ENCODE data around the gene PTMA.
"Not testable (repeated sequence)": the region's sequence is repeated elsewhere in the genome, so short reads cannot be mapped to it uniquely, and the experiment has no call there.

Gene PTMA

DNA sequence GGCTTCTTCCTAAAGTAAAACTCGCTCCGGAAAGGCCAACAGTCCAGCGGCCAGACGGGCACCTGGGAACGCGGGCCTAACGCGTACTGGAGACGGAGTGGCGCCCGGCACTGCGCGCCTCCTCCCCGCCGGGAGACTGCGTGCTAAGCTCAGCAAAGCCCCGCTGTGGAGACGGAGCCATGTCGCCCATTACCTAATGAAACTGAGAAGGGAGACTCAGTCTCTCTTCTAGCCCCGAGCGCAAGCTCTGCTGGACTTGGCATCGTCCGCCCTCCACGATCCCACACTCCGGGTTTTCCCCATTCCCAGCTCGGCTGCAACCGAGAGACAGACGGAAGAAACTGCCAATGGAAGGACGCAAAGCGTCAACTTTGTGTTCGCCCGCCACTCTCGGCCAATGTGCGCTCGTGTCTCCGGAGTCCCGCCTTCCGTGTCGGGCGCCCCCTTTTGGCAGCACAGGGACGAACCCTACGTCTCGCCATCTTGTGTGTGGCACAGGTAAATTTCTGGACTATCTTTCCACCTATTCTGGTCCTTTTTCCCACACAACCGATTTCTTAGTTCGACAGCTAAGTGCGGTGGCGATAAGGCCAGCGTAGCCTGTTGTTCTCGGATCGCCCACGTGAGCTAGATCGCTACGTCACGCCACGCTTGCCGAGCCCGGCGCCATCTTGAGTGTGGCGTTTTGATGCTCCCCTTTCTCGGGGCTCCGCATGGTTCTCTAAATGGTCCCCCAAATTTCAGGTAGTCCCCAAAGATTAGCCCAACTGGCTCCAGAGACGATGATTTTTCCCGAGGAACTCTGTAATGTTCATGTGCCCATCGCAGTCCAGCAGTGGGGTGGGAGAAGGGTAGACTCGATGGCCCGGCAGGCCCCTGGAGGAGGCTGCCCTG is 1.3 kb upstream of the PTMA start:
- Histone ChIP-seq H3K4me3 (ENCODE audit: low read length) (peak overlapping the region; percentile 92), H3K36me3 (ENCODE audit: control insufficient read depth, insufficient read depth, low read length, severe bottlenecking) (peaks cover 7% of the 10 kb centered on the region), H3K9ac (ENCODE audit: low read length) (peak overlapping the region; percentile 98), H3K9me3 (ENCODE audit: control insufficient read depth, low read length) (no peaks in the 10 kb centered on the region), H3K4me1 (ENCODE audit: control insufficient read depth, insufficient read depth, low read length) (peaks cover 21% of the 10 kb centered on the region), H3K27me3 (replicated peaks; ENCODE audit: control insufficient read depth, insufficient read depth, low read length) (no peaks in the 10 kb centered on the region)
- peak; percentile 98 for DNase-seq (ENCODE audit: low read depth)

GRCh38 chr2:231707625-231707926 is 749 bp upstream of the PTMA start:
- no peaks in the 10 kb centered on the region for H3K9me3 ChIP-seq (ENCODE audit: control insufficient read depth, low read length)
- H3K27me3 ChIP-seq (replicated peaks; ENCODE audit: control insufficient read depth, insufficient read depth, low read length) = no peaks in the 10 kb centered on the region
- peaks cover 13% of the 10 kb centered on the region for H3K36me3 ChIP-seq (ENCODE audit: control insufficient read depth, insufficient read depth, low read length, severe bottlenecking)
- peak overlapping the region; percentile 98 for H3K9ac ChIP-seq (ENCODE audit: low read length)
- DNase-seq (ENCODE audit: low read depth) = peak; percentile 52
- H3K4me1 ChIP-seq (ENCODE audit: control insufficient read depth, insufficient read depth, low read length) = peaks cover 22% of the 10 kb centered on the region
- peak overlapping the region; percentile 92 for H3K4me3 ChIP-seq (ENCODE audit: low read length)

- peaks cover 17% of the 10 kb centered on the region for H3K36me3 ChIP-seq (ENCODE audit: control insufficient read depth, insufficient read depth, low read length, severe bottlenecking)
- H3K9me3 ChIP-seq (ENCODE audit: control insufficient read depth, low read length) = no peaks in the 10 kb centered on the region
- peaks cover 29% of the 10 kb centered on the region for H3K4me1 ChIP-seq (ENCODE audit: control insufficient read depth, insufficient read depth, low read length)
- peak overlapping the region; percentile 95 for H3K4me3 ChIP-seq (ENCODE audit: low read length)
- H3K27me3 ChIP-seq (replicated peaks; ENCODE audit: control insufficient read depth, insufficient read depth, low read length) = no peaks in the 10 kb centered on the region
- peak overlapping the region; percentile 96 for H3K9ac ChIP-seq (ENCODE audit: low read length)
- peak; percentile 68 for DNase-seq (ENCODE audit: low read depth)
Measured at GRCh38 chr2:231708773-231709635, 679 bp downstream of the PTMA start.

GRCh38 chr2:231709636-231709980 is 1.3 kb downstream of the PTMA start:
- H3K36me3 ChIP-seq (ENCODE audit: control insufficient read depth, insufficient read depth, low read length, severe bottlenecking) = peaks cover 17% of the 10 kb centered on the region
- no peaks in the 10 kb centered on the region for H3K27me3 ChIP-seq (replicated peaks; ENCODE audit: control insufficient read depth, insufficient read depth, low read length)
- H3K4me1 ChIP-seq (ENCODE audit: control insufficient read depth, insufficient read depth, low read length) = peaks cover 35% of the 10 kb centered on the region
- peak; percentile 60 for DNase-seq (ENCODE audit: low read depth)
- H3K9me3 ChIP-seq (ENCODE audit: control insufficient read depth, low read length) = no peaks in the 10 kb centered on the region
- H3K4me3 ChIP-seq (ENCODE audit: low read length) = peak overlapping the region; percentile 95
- H3K9ac ChIP-seq (ENCODE audit: low read length) = peak overlapping the region; percentile 96

- Histone ChIP-seq H3K27me3 (replicated peaks; ENCODE audit: control insufficient read depth, insufficient read depth, low read length) (no peaks in the 10 kb centered on the region), H3K36me3 (ENCODE audit: control insufficient read depth, insufficient read depth, low read length, severe bottlenecking) (peaks cover 17% of the 10 kb centered on the region), H3K4me3 (ENCODE audit: low read length) (peak overlapping the region; percentile 95), H3K9ac (ENCODE audit: low read length) (peak overlapping the region; percentile 96), H3K9me3 (ENCODE audit: control insufficient read depth, low read length) (no peaks in the 10 kb centered on the region), H3K4me1 (ENCODE audit: control insufficient read depth, insufficient read depth, low read length) (peaks cover 41% of the 10 kb centered on the region)
- peak; percentile 94 for DNase-seq (ENCODE audit: low read depth)
Measured at GRCh38 chr2:231709981-231710798, 1.9 kb downstream of the PTMA start.

DNA sequence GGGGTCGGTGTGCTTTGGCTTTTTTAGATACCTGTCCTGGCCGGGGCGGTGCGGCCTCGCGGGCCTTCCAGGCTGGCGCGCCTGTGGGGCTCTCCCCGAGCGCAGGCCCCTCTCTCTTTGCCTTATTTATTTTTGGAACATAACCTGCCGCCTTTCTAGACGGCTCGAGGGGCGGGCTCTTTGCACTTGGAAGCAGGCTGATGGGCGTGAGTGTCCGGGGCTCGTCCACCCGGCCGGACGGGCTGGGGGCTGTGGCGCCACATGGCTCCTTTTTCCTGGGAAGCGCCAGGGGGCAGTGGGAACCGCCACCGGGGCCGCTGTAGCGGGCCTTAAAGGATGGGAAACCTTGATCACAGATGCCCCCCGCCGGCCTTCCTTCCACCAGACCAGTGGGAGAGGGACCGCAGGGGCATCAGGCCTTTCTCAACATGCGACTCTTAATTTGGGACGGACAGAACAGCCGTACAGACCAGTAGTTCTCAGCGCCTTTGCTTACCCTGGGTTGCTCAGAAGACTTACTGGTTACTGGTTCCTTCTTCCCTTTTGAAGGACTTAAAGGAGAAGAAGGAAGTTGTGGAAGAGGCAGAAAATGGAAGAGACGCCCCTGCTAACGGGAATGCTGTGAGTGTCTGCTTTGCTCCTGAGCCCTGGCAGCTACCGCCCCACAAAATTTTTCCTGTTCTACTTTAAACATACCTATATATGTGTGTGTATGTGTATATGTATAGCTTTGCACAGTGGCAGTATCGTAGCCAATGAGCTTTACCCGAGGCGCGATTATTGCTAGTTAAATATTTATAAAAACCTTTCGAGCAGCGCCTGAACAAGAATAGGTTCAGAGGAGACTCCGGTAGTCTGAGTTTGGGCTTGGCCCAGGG is 2.7 kb downstream of the PTMA start:
- DNase-seq (ENCODE audit: low read depth) = peak; percentile 60
- H3K4me1 ChIP-seq (ENCODE audit: control insufficient read depth, insufficient read depth, low read length) = peaks cover 47% of the 10 kb centered on the region

GRCh38 chr2:231711677-231712450 is 3.5 kb downstream of the PTMA start:
- H3K9me3 ChIP-seq (ENCODE audit: control insufficient read depth, low read length) = no peaks in the 10 kb centered on the region
- no peaks in the 10 kb centered on the region for H3K27me3 ChIP-seq (replicated peaks; ENCODE audit: control insufficient read depth, insufficient read depth, low read length)
- peaks cover 17% of the 10 kb centered on the region for H3K36me3 ChIP-seq (ENCODE audit: control insufficient read depth, insufficient read depth, low read length, severe bottlenecking)
- DNase-seq (ENCODE audit: low read depth) = peak; percentile 11
- H3K4me1 ChIP-seq (ENCODE audit: control insufficient read depth, insufficient read depth, low read length) = peaks cover 53% of the 10 kb centered on the region
- H3K9ac ChIP-seq (ENCODE audit: low read length) = peak overlapping the region; percentile 96
- H3K4me3 ChIP-seq (ENCODE audit: low read length) = peak overlapping the region; percentile 95

More for the DNA sequence above, 2.7 kb downstream of the PTMA start:
- H3K36me3 ChIP-seq (ENCODE audit: control insufficient read depth, insufficient read depth, low read length, severe bottlenecking) = peaks cover 17% of the 10 kb centered on the region
- H3K9me3 ChIP-seq (ENCODE audit: control insufficient read depth, low read length) = no peaks in the 10 kb centered on the region
- H3K9ac ChIP-seq (ENCODE audit: low read length) = peak overlapping the region; percentile 96
- H3K27me3 ChIP-seq (replicated peaks; ENCODE audit: control insufficient read depth, insufficient read depth, low read length) = no peaks in the 10 kb centered on the region
- peak overlapping the region; percentile 95 for H3K4me3 ChIP-seq (ENCODE audit: low read length)

DNA sequence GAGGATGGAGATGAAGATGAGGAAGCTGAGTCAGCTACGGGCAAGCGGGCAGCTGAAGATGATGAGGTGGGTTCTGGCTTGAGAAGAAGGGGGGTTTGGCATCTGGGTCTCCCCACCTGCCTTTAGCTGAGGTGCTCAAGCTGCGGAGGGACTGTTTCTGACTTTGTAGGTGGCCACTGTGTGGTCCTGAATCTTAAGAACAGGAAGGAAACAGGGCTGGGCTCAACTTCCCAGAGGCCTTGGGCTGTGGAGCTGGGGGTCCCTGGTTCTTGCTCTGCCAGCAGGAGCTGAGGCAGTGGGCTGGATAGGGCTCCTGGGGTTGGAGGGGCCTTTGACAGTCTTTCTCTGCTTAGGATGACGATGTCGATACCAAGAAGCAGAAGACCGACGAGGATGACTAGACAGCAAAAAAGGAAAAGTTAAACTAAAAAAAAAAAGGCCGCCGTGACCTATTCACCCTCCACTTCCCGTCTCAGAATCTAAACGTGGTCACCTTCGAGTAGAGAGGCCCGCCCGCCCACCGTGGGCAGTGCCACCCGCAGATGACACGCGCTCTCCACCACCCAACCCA is 4.2 kb downstream of the PTMA start:
- Histone ChIP-seq H3K4me3 (ENCODE audit: low read length) (peak overlapping the region; percentile 95), H3K9ac (ENCODE audit: low read length) (peak overlapping the region; percentile 96), H3K4me1 (ENCODE audit: control insufficient read depth, insufficient read depth, low read length) (peaks cover 59% of the 10 kb centered on the region), H3K36me3 (ENCODE audit: control insufficient read depth, insufficient read depth, low read length, severe bottlenecking) (peaks cover 17% of the 10 kb centered on the region)
- not testable (repeated sequence) for H3K9me3 ChIP-seq (ENCODE audit: control insufficient read depth, low read length); H3K27me3 ChIP-seq (replicated peaks; ENCODE audit: control insufficient read depth, insufficient read depth, low read length); DNase-seq (ENCODE audit: low read depth)

DNA sequence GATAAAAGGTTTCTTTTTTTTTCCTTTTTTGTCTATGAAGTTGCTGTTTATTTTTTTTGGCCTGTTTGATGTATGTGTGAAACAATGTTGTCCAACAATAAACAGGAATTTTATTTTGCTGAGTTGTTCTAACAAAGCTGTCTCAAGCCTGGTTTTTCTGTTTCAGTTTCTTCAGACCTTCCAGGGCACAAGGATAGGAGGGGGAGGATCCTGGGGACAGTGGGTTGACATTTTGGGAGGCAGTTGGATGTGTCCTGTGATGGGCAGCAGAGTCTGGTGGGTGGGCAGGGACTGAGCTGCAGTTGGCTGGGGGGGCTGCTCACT is 5.0 kb downstream of the PTMA start:
- Histone ChIP-seq H3K4me1 (ENCODE audit: control insufficient read depth, insufficient read depth, low read length) (peaks cover 65% of the 10 kb centered on the region), H3K36me3 (ENCODE audit: control insufficient read depth, insufficient read depth, low read length, severe bottlenecking) (peaks cover 17% of the 10 kb centered on the region), H3K9ac (ENCODE audit: low read length) (peak overlapping the region; percentile 68)
- not testable (repeated sequence) for H3K9me3 ChIP-seq (ENCODE audit: control insufficient read depth, low read length); H3K27me3 ChIP-seq (replicated peaks; ENCODE audit: control insufficient read depth, insufficient read depth, low read length); H3K4me3 ChIP-seq (ENCODE audit: low read length)
- DNase-seq (ENCODE audit: low read depth) = peak; percentile 13
